AG09309 (cell line): ENCODE results near the gene OR51S1.

Experiments
- DNase-seq: peaks from one replicate; pipeline ENCODE4 v3.0.0-alpha.2; 2010; ENCODE audit warnings: low read depth
- H3K4me3 ChIP-seq: 2 replicates; pipeline ENCODE4 v1.5.1; 2011; ENCODE audit warnings: mild to moderate bottlenecking, low read depth, low read length, moderate library complexity; ENCODE audit not compliant: control insufficient read depth
- CTCF ChIP-seq: IDR thresholded peaks from 2 replicates; pipeline ENCODE4 v1.5.1; 2011; ENCODE audit warnings: mild to moderate bottlenecking, low read depth, low read length, inconsistent platforms; ENCODE audit not compliant: insufficient read depth, control insufficient read depth; ENCODE audit errors: missing control alignments

Gene OR51S1

GRCh38 chr11:4851033-4851432 lies 2.0 kb upstream of the OR51S1 start:
- no peak for DNase-seq
- no peak for TF ChIP-seq CTCF
- H3K4me3 ChIP-seq: no peak overlapping the region

GRCh38 chr11:4839851-4840549 lies 9.0 kb downstream of the OR51S1 start:
- no peak for TF ChIP-seq CTCF
- no peak for DNase-seq
- no peak overlapping the region for H3K4me3 ChIP-seq

GRCh38 chr11:4830909-4831308 lies 18.1 kb downstream of the OR51S1 start:
- no peak overlapping the region for H3K4me3 ChIP-seq
- no peak for TF ChIP-seq CTCF
- no peak for DNase-seq

GRCh38 chr11:4830346-4830745 lies 18.7 kb downstream of the OR51S1 start:
- H3K4me3 ChIP-seq: no peak overlapping the region
- DNase-seq: no peak
- TF ChIP-seq CTCF: no peak

GRCh38 chr11:4826425-4826824 lies 22.6 kb downstream of the OR51S1 start:
- DNase-seq: no peak
- TF ChIP-seq CTCF: no peak
- no peak overlapping the region for H3K4me3 ChIP-seq

- no peak overlapping the region for H3K4me3 ChIP-seq
- no peak for DNase-seq
- TF ChIP-seq CTCF: no peak
These were observed 23.9 kb downstream of the OR51S1 start for GRCh38 chr11:4825132-4825531.
